HepG2 (cell line): ENCODE results near the gene METTL4. TPM values are rescaled to one million over a fixed set of nuclear protein-coding genes. Genes with fewer than 3 reads are reported as not detected.

ENCODE experiments used
- ATAC-seq: fragments of 200-7000 bp; cut with Tn5 transposase; 3 replicates; pipeline ENCODE4 v1.9.1; 2020; ENCODE audit warnings: mild to moderate bottlenecking, moderate library complexity
- BruUV-seq: library from RNA; stranded (reverse); fragments of 400-500 nt; replicated peaks from 2 replicates; lab custom pipeline; 2021; lab: Mats Ljungman, UMichigan
- CTCF ChIA-PET: fragments of 300-600 bp; formaldehyde crosslinking; extraction: SDS; loops from one replicate; lab custom pipeline; 2021; ENCODE audit warnings: low total read pairs, inconsistent platforms, low intra/inter-chr PET ratio; lab: Yijun Ruan, JAX
- POLR2A ChIA-PET: fragments of 350-600 bp; sonication (Branson Sonifier 250); formaldehyde crosslinking; loops from one replicate; lab custom pipeline; 2020; ENCODE audit warnings: antibody characterized with exemption, inconsistent platforms; lab: Yijun Ruan, JAX
- DNase-seq: peaks from one replicate; pipeline ENCODE4 v3.0.0-alpha.2; 2015; ENCODE audit warnings: low spot score
- FAIRE-seq: peaks from 3 replicates; lab custom pipeline; 2011; peaks lifted over from hg19 to GRCh38; lab: Jason Lieb, UNC
- H2AFZ ChIP-seq: one replicate; pipeline ENCODE4 v1.6.1; 2011; ENCODE audit warnings: low read length, inconsistent platforms
- H3K27ac ChIP-seq: fragments of 300-600 bp; 3 replicates; pipeline ENCODE4 v1.8.0; 2011; ENCODE audit warnings: mixed run types, mild to moderate bottlenecking, mixed read lengths, low read length, inconsistent platforms; ENCODE audit not compliant: insufficient read depth; ENCODE audit errors: extremely low read length
- H3K27me3 ChIP-seq, 2 experiments: fragments of 200-600 bp in 1 of 2; 2 replicates in 1 of 2; 3 replicates in 1 of 2; pipeline versions ENCODE4 v1.6.0 to v1.8.0; 2011; ENCODE audit warnings: low read length in 2 of 2, mild to moderate bottlenecking in 2 of 2, moderate library complexity in 2 of 2, inconsistent platforms in 1 of 2; ENCODE audit not compliant: insufficient read depth in 2 of 2, control insufficient read depth in 1 of 2
- H3K36me3 ChIP-seq, 2 experiments: fragments of 200-600 bp in 1 of 2; replicated peaks in 1 of 2; 2 replicates in 1 of 2; 3 replicates in 1 of 2; pipeline versions ENCODE4 v1.5.1 to v1.8.0; 2011; ENCODE audit warnings: low read length in 2 of 2, inconsistent platforms in 1 of 2; ENCODE audit not compliant: insufficient read depth in 2 of 2, control insufficient read depth in 1 of 2
- H3K4me1 ChIP-seq: 2 replicates; pipeline ENCODE4 v1.5.1; 2012; ENCODE audit warnings: low read length, inconsistent platforms; ENCODE audit not compliant: insufficient read depth
- H3K4me2 ChIP-seq: 2 replicates; pipeline ENCODE4 v1.6.0; 2011; ENCODE audit warnings: low read depth, low read length, inconsistent platforms
- H3K4me3 ChIP-seq, 3 experiments: fragments of 200-600 bp in 1 of 3; sonication (generic), shearing (Covaris generic) in 1 of 3; replicated peaks in 1 of 3; 2 replicates each; pipeline ENCODE4 v1.5.1; 2011 to 2016; ENCODE audit warnings: low read length in 3 of 3, inconsistent platforms in 2 of 3, low read depth in 2 of 3, mild to moderate bottlenecking in 2 of 3, control low read depth in 1 of 3, mixed read lengths in 1 of 3; ENCODE audit not compliant: insufficient read depth in 1 of 3
- H3K79me2 ChIP-seq: one replicate; pipeline ENCODE4 v1.6.1; 2011; ENCODE audit warnings: low read length, inconsistent platforms; ENCODE audit not compliant: insufficient read depth
- H3K9ac ChIP-seq: 2 replicates; pipeline ENCODE4 v1.6.0; 2011; ENCODE audit warnings: mild to moderate bottlenecking, low read depth, low read length, inconsistent platforms; ENCODE audit not compliant: insufficient read depth
- H3K9me3 ChIP-seq: 2 replicates; pipeline ENCODE4 v1.5.1; 2012; ENCODE audit warnings: mild to moderate bottlenecking, low read length
- H4K20me1 ChIP-seq: 2 replicates; pipeline ENCODE4 v1.6.0; 2011; ENCODE audit warnings: inconsistent platforms, mild to moderate bottlenecking, low read length, moderate library complexity; ENCODE audit not compliant: insufficient read depth
- ADNP ChIP-seq: sonication (generic); formaldehyde crosslinking; IDR thresholded peaks from 2 replicates; pipeline ENCODE4 v1.4.0; 2020; ENCODE audit warnings: missing genetic modification reagents
- DMAP1 ChIP-seq: IDR thresholded peaks from 2 replicates; pipeline ENCODE4 v1.6.1; 2016
- MED8 ChIP-seq: sonication (generic); formaldehyde crosslinking; IDR thresholded peaks from 2 replicates; pipeline ENCODE4 v1.8.1; 2023; ENCODE audit warnings: mild to moderate bottlenecking, missing genetic modification reagents; ENCODE audit not compliant: insufficient replicate concordance
- MIER3 ChIP-seq: IDR thresholded peaks from 2 replicates; pipeline ENCODE4 v1.6.1; 2016; ENCODE audit warnings: missing compliant biosample characterization, borderline replicate concordance
- NR2F2 ChIP-seq: IDR thresholded peaks from 2 replicates; pipeline ENCODE4 v1.6.1; 2012; ENCODE audit warnings: low read depth, inconsistent platforms, borderline replicate concordance
- RFX3 ChIP-seq: IDR thresholded peaks from 2 replicates; pipeline ENCODE4 v1.6.1; 2016; ENCODE audit warnings: missing biosample characterization, missing genetic modification reagents
- SNAPC2 ChIP-seq: sonication (generic); formaldehyde crosslinking; IDR thresholded peaks from 2 replicates; pipeline ENCODE4 v1.8.1; 2022; ENCODE audit warnings: mild to moderate bottlenecking, missing genetic modification reagents
- ZNF20 ChIP-seq: sonication (generic); formaldehyde crosslinking; IDR thresholded peaks from 2 replicates; pipeline ENCODE4 v1.4.0; 2020; ENCODE audit warnings: mild to moderate bottlenecking, moderate library complexity, missing genetic modification reagents
- ZNF256 ChIP-seq: sonication (generic); formaldehyde crosslinking; conservative IDR thresholded peaks from 2 replicates; pipeline ENCODE4 v1.4.0; 2020; ENCODE audit warnings: missing genetic modification reagents
- ZNF292 ChIP-seq: sonication (generic); formaldehyde crosslinking; IDR thresholded peaks from 2 replicates; pipeline ENCODE4 v1.8.1; 2022; ENCODE audit warnings: mild to moderate bottlenecking, low read depth, missing genetic modification reagents, borderline replicate concordance
- ZNF841 ChIP-seq: sonication (generic); formaldehyde crosslinking; IDR thresholded peaks from 2 replicates; pipeline ENCODE4 v1.8.1; 2023; ENCODE audit warnings: missing genetic modification reagents, borderline replicate concordance
- WGBS: methylation state at CpG from one replicate; pipeline ENCODE4 v1.1.6; 2017; ENCODE audit warnings: low lambda C conversion rate; 5-methylcytosine and 5-hydroxymethylcytosine counted together
- in situ Hi-C: cut with HindIII; loops from 2 replicates; pipeline ENCODE4 v1.10.0; 2017; ENCODE audit warnings: low pct_unique_long_range_greater_than_20kb; ENCODE audit not compliant: extremely low pct_ligation_motif_present
- intact Hi-C: fragments of 100-400 bp; cut with micrococcal nuclease; formaldehyde crosslinking; loops from one replicate; pipeline ENCODE4 v1.10.0; 2022; ENCODE audit not compliant: unreplicated experiment
- polyA plus RNA-seq, 8 experiments: library from polyadenylated mRNA; depleted of rRNA in 3 of 8; stranded (reverse) in 7 of 8; unstranded in 1 of 8; fragments of >200 nt; fragmentation: Illumina TruSeq in 4 of 8; extraction: Trizol in 4 of 8; gene quantifications; 2 replicates each; pipeline versions ENCODE4 v1.2.1 to v1.2.3, GENCODE V29; 2011 to 2016; ENCODE audit warnings: low read depth in 4 of 8, missing spikeins in 1 of 8, mixed read lengths in 1 of 8; ENCODE audit not compliant: insufficient read depth in 1 of 8
- total RNA-seq, 5 experiments: library from RNA; depleted of rRNA; stranded (reverse); fragments of >200 nt; fragmentation: Illumina TruSeq; extraction: Trizol; gene quantifications; 2 replicates each; pipeline ENCODE4 v1.2.3, GENCODE V29; 2016; ENCODE audit warnings: low read depth in 1 of 5
- TF ChIP-seq, protein P1 (sequence below): IDR thresholded peaks from 2 replicates; pipeline ENCODE4 v1.6.1; 2016; ENCODE audit warnings: low read depth

The METTL4 gene
- total and polyA plus RNA-seq, 2 of the 13 experiments (the other 11 are each of a cell fraction or from before 2014, with no cell fraction given): 6.8 to 8.1 TPM

DNA sequence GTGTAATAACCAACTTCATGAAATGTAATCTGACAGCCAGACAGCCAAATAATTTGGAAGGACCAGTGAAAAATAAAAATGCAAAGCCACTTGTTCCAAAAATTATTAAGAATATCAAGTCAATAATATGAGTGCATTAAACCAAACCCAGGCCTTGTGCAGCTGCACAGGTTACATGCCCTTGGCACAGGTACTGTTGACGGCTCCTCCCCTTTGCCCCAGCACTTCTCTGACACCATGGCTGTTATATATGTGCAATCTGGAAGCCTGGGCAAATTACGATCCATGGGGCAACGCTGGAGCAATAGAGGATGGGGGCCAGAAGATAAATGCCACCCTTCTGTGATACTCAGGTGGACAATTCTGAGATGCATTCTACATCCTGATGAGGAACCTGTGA lies 68.9 kb downstream of the METTL4 start (continued):
- TF ChIP-seq, protein P1, sequence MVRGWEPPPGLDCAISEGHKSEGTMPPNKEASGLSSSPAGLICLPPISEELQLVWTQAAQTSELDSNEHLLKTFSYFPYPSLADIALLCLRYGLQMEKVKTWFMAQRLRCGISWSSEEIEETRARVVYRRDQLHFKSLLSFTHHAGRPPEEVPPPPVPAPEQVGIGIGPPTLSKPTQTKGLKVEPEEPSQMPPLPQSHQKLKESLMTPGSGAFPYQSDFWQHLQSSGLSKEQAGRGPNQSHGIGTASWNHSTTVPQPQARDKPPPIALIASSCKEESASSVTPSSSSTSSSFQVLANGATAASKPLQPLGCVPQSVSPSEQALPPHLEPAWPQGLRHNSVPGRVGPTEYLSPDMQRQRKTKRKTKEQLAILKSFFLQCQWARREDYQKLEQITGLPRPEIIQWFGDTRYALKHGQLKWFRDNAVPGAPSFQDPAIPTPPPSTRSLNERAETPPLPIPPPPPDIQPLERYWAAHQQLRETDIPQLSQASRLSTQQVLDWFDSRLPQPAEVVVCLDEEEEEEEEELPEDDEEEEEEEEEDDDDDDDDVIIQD (CRISPR knock-in tag): no peak

DNA sequence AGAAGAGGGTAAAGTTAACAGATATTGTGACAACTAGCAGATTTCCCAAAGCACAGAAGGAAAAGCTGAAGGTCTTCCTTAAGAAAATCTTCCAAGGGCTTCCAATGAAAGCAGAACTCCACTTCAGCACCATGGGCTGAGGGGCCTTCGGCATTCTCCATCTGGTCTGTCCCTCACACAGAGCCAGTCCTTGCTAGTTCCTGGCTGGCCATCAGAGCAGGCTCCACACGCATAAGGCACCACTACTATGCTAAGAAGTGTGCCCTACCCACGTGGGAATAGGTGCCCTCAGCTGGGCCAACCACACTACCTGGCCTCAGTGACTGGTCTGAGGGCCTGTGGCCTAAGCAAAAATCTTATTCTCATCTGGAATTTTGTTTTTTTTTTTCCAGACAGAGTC lies 73.5 kb downstream of the METTL4 start:
- no TSS peak for BruUV-seq
- Histone ChIP-seq H3K4me3 (no peak overlapping the region), H3K27ac (no peak overlapping the region), H3K9me3 (no peaks in the 10 kb centered on the region), H2AFZ (no peak overlapping the region), H3K9ac (no peak overlapping the region), H3K27me3 (peaks cover 0 to 5% of the 10 kb centered on the region in 2 experiments; a peak in 1 of 5 replicates), H3K79me2 (no peaks in the 10 kb centered on the region), H3K4me2 (no peak overlapping the region), H4K20me1 (0 out of 2 replicates have a peak, but pooled peaks cover 2% of the 10 kb centered on the region), H3K4me1 (no peaks in the 10 kb centered on the region), H3K36me3 (no peaks in the 10 kb centered on the region)
- no peak for FAIRE-seq
- 10% methylated on average over 1 of the region's 3 CpGs for WGBS
- no peak for ATAC-seq
- intact Hi-C loops (no loop called here), in situ Hi-C loops (no loop called here)
- TF ChIP-seq ZNF256 (CRISPR knock-in tag) (no peak), ZNF292 (no peak), ZNF20 (CRISPR knock-in tag) (no peak), RFX3 (CRISPR knock-in tag) (no peak), NR2F2 (no peak), MED8 (CRISPR knock-in tag) (no peak), ZNF841 (CRISPR knock-in tag) (no peak), DMAP1 (CRISPR knock-in tag) (no peak), ADNP (CRISPR knock-in tag) (no peak), MIER3 (CRISPR knock-in tag) (no peak), SNAPC2 (no peak)
- no peak for DNase-seq
- CTCF ChIA-PET: no interaction called here
- POLR2A ChIA-PET: no interaction called here
